DND-41 (cell line): ENCODE measurements around the gene PPP2R2B.

Source experiments
- EZH2 ChIP-seq: IDR thresholded peaks from 3 replicates; pipeline ENCODE4 v1.6.1; 2012; ENCODE audit warnings: borderline replicate concordance, low read depth, mild to moderate bottlenecking, moderate library complexity, low read length, inconsistent platforms; ENCODE audit not compliant: severe bottlenecking
- TF ChIP-seq, protein P1 (sequence below): IDR thresholded peaks from 2 replicates; pipeline ENCODE4 v1.5.1; 2012; ENCODE audit warnings: borderline replicate concordance, low read length, moderate library complexity, mild to moderate bottlenecking; ENCODE audit not compliant: poor library complexity, severe bottlenecking; ENCODE audit errors: extremely low read depth

DNA sequence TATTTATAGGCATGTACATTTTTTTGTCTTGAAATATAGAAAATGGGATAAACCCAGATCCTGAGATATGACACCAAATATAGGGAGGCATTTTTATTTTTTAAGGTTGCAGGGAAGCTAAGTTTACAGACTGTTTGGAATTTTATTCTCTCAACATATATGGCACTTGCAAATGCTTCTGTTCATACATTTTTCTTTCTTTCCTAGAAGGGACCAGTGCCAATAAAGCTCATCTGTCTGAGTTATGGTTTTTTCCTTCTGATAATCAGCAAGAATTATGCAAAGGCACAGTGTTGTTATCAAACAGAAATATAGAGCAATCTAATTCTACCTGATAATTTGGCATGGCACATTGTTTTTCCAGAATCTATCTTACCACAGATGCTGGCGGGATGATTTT lies 205.7 kb downstream of the PPP2R2B start:
- TF ChIP-seq, protein P1, sequence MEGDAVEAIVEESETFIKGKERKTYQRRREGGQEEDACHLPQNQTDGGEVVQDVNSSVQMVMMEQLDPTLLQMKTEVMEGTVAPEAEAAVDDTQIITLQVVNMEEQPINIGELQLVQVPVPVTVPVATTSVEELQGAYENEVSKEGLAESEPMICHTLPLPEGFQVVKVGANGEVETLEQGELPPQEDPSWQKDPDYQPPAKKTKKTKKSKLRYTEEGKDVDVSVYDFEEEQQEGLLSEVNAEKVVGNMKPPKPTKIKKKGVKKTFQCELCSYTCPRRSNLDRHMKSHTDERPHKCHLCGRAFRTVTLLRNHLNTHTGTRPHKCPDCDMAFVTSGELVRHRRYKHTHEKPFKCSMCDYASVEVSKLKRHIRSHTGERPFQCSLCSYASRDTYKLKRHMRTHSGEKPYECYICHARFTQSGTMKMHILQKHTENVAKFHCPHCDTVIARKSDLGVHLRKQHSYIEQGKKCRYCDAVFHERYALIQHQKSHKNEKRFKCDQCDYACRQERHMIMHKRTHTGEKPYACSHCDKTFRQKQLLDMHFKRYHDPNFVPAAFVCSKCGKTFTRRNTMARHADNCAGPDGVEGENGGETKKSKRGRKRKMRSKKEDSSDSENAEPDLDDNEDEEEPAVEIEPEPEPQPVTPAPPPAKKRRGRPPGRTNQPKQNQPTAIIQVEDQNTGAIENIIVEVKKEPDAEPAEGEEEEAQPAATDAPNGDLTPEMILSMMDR: no peak
- no peak for TF ChIP-seq EZH2
